Pancreas (tissue), 10 donors: ENCODE measurements around the gene BRMS1. TPM values are rescaled to one million over a fixed set of nuclear protein-coding genes. Genes with fewer than 3 reads are reported as not detected.

Source experiments
- ATAC-seq, 4 donors: fragments of 200-7000 bp; cut with Tn5 transposase; one replicate each; pipeline versions ENCODE4 v1.8.0 to v1.9.1; 2020; ENCODE audit warnings: mild to moderate bottlenecking in 4 of 4, moderate library complexity in 4 of 4
- DNase-seq, 6 donors: peaks; one replicate each; pipeline ENCODE4 v3.0.0-alpha.2; 2020
- FAIRE-seq: peaks from 2 replicates; lab custom pipeline; 2012; peaks lifted over from hg19 to GRCh38; lab: Jason Lieb, UNC
- H3K27ac ChIP-seq, 4 donors: fragments of 200-600 bp; sonication (generic); 1 replicate in 3 of 4; 2 replicates in 1 of 4; pipeline versions ENCODE4 v1.5.0 to v1.8.0; 2020
- H3K27me3 ChIP-seq, 4 donors: fragments of 200-600 bp; one replicate each; pipeline ENCODE4 v1.8.0; 2021
- H3K36me3 ChIP-seq, 3 donors: fragments of 200-600 bp; sonication (generic) in 1 of 3; one replicate each; pipeline versions ENCODE4 v1.5.0 to v1.8.0; 2020 to 2021
- H3K4me1 ChIP-seq, 3 donors: fragments of 200-600 bp; one replicate each; pipeline ENCODE4 v1.8.0; 2021
- H3K4me3 ChIP-seq, 4 donors: fragments of 200-600 bp; sonication (generic) in 2 of 4; one replicate each; pipeline versions ENCODE4 v1.5.0 to v1.8.0; 2020 to 2021
- H3K9me3 ChIP-seq, 4 donors: fragments of 200-600 bp; one replicate each; pipeline ENCODE4 v1.8.0; 2021
- WGBS, 2 donors: extraction: QIAGEN DNeasy Blood & Tissue Kit; methylation state at CpG; one replicate each; pipeline ENCODE4 v1.1.7; 2013; 5-methylcytosine and 5-hydroxymethylcytosine counted together
- intact Hi-C, 3 donors: fragments of 100-400 bp; cut with DNase I; formaldehyde crosslinking; loops; one replicate each; pipeline versions ENCODE4 v1.11.1 to v1.14.2; 2022
- polyA plus RNA-seq, 2 donors: library from polyadenylated mRNA; stranded (reverse); fragments of 200-250 nt; gene quantifications; one replicate each; pipeline ENCODE4 v1.2.3, GENCODE V29; 2013
- total RNA-seq, 6 donors: library from RNA; stranded (reverse); fragmentation: NEBNext Ultra II Directional in 4 of 6; extraction: Animal tissue kit (Norgen Biotek cat#: 25700) in 4 of 6; gene quantifications; one replicate each; pipeline versions ENCODE4 v1.2.1 to v1.2.4, GENCODE V29; 2021 to 2023
- TF ChIP-seq, protein P1 (sequence below), 4 donors: fragments of 200-600 bp; sonication (generic) in 3 of 4; IDR thresholded peaks; one replicate each; pipeline versions ENCODE4 v1.5.0 to v1.8.0; 2021; ENCODE audit warnings: antibody characterized with exemption in 4 of 4
- donor health status: healthy with polysubstance abuse.
- donor health status: DM: no; HTN: no; CAD: no; lungs with moderate emphysema.
- donor health status: DM: no; HTN: no; CAD: no.
- donor health status: control.
- donor health status: control.
- donor health status: Bipolar disorder and iron deficiency.
- donor health status: DM: yes; HTN: yes; CAD: no.
- donor health status: DM: no; HTN: no; CAD: no.
- donor health status: DM: no; HTN: no; CAD: no.
- donor health status: DM: yes; HTN: yes; CAD: no.

BRMS1 gene
- total and polyA plus RNA-seq, 8 donors = 14.3 to 65.0 (median 21.2) TPM

DNA sequence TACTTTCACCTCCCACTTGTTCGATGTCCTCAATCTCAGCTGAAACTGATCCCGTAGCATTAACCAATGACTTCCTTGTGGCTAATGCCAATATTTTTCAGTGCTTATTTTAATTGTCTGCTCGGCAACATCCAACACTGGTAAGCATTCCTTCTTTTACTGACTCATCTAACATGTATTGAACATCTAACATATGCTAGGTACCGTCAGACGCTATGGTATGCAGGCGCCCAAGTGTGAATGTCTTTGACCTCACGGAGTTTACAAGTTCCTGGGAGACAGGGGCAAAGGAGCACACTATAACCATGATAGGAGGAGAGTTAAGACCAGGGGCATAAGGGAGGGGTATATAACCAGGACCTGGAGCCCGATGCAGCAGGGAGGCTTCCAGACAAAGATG is 1.7 kb downstream of the BRMS1 start:
- Histone ChIP-seq H3K9me3 (no peaks in the 10 kb centered on the region), H3K4me1 (peaks cover 0 to 21% (median 16%) of the 10 kb centered on the region in 3 donors), H3K27ac (no peak overlapping the region), H3K36me3 (peaks cover 0 to 21% (median 9%) of the 10 kb centered on the region in 3 donors), H3K27me3 (no peaks in the 10 kb centered on the region), H3K4me3 (no peak overlapping the region)
- FAIRE-seq (no peak), DNase-seq (peak in 2 of 6 donors; percentile 5 to 7), ATAC-seq (no peak)
- TF ChIP-seq, protein P1, sequence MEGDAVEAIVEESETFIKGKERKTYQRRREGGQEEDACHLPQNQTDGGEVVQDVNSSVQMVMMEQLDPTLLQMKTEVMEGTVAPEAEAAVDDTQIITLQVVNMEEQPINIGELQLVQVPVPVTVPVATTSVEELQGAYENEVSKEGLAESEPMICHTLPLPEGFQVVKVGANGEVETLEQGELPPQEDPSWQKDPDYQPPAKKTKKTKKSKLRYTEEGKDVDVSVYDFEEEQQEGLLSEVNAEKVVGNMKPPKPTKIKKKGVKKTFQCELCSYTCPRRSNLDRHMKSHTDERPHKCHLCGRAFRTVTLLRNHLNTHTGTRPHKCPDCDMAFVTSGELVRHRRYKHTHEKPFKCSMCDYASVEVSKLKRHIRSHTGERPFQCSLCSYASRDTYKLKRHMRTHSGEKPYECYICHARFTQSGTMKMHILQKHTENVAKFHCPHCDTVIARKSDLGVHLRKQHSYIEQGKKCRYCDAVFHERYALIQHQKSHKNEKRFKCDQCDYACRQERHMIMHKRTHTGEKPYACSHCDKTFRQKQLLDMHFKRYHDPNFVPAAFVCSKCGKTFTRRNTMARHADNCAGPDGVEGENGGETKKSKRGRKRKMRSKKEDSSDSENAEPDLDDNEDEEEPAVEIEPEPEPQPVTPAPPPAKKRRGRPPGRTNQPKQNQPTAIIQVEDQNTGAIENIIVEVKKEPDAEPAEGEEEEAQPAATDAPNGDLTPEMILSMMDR (IDR thresholded peaks at IDR 0.05) = no peak
- WGBS, 2 donors = 82 to 86% methylated on average over 8 of the region's 8 CpGs
- intact Hi-C loops = no loop called here

GRCh38 chr11:66341502-66342126 is 3.3 kb downstream of the BRMS1 start:
- peak in 2 of 6 donors; percentile 23 for DNase-seq
- Histone ChIP-seq H3K9me3 (no peaks in the 10 kb centered on the region), H3K36me3 (peaks cover 0 to 21% (median 9%) of the 10 kb centered on the region in 3 donors)

GRCh38 chr11:66340596-66341501 is 4.1 kb downstream of the BRMS1 start:
- Histone ChIP-seq H3K27me3 (no peaks in the 10 kb centered on the region), H3K4me3 (no peak overlapping the region), H3K27ac (no peak overlapping the region), H3K9me3 (no peaks in the 10 kb centered on the region), H3K36me3 (peaks cover 0 to 21% (median 9%) of the 10 kb centered on the region in 3 donors), H3K4me1 (peaks cover 10 to 22% (median 13%) of the 10 kb centered on the region in 3 donors)
- 90 to 92% methylated on average over 28 of the region's 28 CpGs for WGBS, 2 donors
- no peak for FAIRE-seq
- intact Hi-C loops = no loop called here
- peak in 2 of 6 donors; percentile 14 to 54 for DNase-seq
- no peak for ATAC-seq
- TF ChIP-seq, protein P1 (IDR thresholded peaks at IDR 0.05) = no peak

More at GRCh38 chr11:66341502-66342126, 3.3 kb downstream of the BRMS1 start:
- no peaks in the 10 kb centered on the region for H3K27me3 ChIP-seq
- 90 to 95% methylated on average over 21 of the region's 21 CpGs for WGBS, 2 donors
- no peak for ATAC-seq
- intact Hi-C loops = no loop called here
- no peak overlapping the region for H3K27ac ChIP-seq
- H3K4me1 ChIP-seq = peaks cover 6 to 26% (median 16%) of the 10 kb centered on the region in 3 donors
- TF ChIP-seq, protein P1 (IDR thresholded peaks at IDR 0.05) = no peak
- H3K4me3 ChIP-seq = no peak overlapping the region
- FAIRE-seq = no peak

- 78 to 81% methylated on average over 14 of the region's 14 CpGs for WGBS, 2 donors
- Histone ChIP-seq H3K9me3 (no peaks in the 10 kb centered on the region), H3K27ac (no peak overlapping the region), H3K36me3 (peaks cover 0 to 21% (median 9%) of the 10 kb centered on the region in 3 donors), H3K4me3 (no peak overlapping the region), H3K27me3 (no peaks in the 10 kb centered on the region), H3K4me1 (peaks cover 10 to 22% (median 11%) of the 10 kb centered on the region in 3 donors)
- DNase-seq (peak in 2 of 6 donors; percentile 14 to 27), FAIRE-seq (no peak), ATAC-seq (no peak)
- TF ChIP-seq, protein P1 (IDR thresholded peaks at IDR 0.05) = no peak
- intact Hi-C loops = no loop called here
Observed at GRCh38 chr11:66339686-66340483, 5.0 kb downstream of the BRMS1 start.
